NCI-H345 (cell line): Measurements from ENCODE around the gene PACS1.

Experiments
- DNase-seq: peaks from one replicate; lab custom pipeline; 2025; lab: John Stamatoyannopoulos, UW

The PACS1 gene

DNA sequence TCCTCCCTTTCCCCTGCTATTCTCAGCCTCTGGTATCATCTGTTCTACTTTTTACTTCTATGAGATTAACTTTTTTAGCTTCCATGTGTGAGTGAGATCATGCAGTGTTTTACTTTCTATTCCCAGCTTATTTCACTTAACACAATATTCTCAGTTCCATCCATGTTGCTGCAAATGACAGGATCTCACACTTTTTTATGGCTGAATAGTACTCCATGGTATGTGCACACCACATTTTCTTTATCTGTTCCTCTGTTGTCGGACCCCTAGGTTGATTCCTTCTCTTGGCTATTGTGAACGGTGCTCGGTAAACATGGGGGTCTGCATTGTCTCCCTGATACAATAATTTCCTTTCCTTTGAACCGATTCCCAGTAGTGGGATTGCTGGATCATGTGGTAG, 117.4 kb downstream of the PACS1 start:
- no peak for DNase-seq

DNA sequence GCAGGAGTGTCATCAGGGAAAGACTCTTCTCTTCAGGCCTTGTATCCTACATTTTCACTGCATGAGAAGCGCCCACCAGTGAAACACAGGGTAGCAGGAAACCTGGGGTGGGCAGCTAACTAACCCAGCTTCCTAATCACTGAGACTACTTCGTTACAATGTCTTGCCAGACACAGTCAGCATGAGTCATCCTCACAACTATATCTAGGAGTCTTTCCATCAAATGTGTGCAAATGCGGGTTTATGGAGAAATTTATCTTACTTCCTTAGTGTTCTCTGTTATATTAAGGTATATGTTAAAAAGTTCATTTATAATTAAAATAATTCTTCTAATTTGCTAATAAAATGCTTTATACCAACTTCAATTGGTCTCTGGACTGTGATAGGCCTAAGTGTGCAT, 118.5 kb downstream of the PACS1 start:
- DNase-seq = no peak

DNA sequence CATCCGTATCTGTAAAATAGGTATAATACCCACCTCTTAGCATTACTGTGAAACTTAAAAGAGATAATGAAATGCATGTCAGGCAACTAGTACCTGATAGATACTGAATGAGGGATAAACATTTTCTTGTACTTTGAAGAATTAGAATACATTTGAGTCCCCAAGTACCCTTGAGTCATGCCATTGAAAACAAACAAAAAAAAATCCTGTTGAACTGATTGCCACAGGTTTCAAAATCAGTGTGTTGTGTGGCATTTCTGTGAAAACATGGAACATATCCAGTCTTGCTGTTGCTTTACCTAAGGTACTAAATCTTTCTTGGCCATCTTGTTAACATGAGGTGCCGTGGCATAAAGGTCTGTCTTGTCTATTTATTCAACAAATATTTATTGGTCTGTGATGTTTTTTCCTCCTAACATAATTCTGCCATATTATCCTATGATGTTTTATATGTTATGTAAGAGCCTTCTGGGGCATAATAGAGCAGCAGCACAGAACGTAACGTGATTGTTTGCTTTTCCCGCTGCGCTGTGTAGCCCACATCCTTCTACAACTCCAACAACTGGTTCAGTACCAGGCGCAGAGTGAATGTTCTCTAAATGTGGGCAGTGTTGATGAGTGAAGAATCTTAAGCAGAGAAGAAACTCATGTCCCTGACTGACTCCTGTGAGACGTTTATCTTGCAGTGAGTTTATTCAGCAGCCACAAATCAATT, 119.1 kb downstream of the PACS1 start:
- no peak for DNase-seq

DNA sequence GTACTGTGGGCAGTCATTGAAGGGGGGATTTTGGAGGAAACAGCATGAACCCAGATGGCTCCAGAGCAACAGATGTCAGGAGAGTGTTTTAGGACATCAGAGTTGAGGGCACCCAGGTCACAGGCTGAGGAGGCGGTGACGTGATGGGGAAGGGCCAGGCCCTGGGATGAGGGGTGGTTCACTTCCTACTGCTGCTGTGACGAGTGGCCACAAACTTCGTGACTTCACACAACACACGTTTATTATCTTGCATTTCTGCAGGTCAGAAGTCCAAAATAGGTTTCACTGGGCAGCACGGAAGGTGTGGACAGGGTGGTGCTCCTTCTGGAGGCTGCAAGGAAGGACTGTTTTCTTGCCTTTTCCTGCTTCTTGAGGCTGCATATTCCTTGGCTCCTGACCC, 120.7 kb downstream of the PACS1 start:
- no peak for DNase-seq

DNA sequence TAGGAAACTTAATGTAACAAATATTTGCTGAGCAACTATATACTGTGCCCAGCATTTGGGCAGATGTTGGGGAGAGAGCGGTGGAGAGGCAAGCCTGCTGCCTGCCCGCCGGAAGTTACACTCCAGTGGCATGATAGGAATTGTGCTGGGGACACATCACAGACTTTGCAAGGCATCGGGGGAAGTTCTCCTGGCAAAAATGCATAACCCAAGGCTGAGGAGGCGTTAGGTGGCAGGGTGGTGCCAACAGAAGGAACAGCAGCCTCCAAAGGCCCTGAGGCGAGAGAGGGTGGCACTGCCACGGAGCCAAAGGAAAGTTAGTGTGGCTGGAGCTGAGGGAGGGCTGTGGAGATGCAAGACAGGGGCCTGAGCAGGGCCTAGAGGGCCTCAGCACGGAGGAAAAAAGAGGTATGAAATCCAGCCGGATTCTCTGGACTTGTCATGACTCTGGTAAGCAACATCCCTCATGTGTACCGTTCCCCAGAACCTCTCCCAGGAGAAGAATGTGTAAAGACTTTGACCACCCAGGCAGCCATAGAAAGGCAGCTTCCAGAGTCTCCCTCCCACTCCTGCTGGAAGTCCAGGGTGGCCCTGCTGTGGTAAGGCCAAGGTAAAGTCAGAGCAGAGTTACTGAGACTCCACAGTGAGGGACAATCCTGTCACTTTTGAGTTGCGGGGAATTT, 122.2 kb downstream of the PACS1 start:
- no peak for DNase-seq

DNA sequence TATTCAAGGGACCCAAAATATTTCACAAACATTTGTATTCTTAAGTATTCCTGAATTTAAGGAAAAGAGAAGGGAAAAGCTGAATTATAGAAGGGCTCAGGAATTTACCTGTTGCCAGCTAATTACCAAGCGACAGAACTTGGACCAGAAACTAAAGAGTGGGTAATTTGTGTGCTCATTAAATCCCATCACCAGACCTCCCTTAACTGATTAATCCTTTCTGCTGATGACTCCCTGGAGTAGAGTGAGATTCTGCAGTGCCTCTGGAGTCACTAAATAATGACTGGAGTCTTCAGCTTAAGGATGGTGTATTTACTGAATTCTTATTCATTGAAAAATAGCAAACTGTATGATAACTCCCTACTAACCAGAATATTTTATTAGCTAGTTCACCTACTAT, 124.3 kb downstream of the PACS1 start:
- no peak for DNase-seq

DNA sequence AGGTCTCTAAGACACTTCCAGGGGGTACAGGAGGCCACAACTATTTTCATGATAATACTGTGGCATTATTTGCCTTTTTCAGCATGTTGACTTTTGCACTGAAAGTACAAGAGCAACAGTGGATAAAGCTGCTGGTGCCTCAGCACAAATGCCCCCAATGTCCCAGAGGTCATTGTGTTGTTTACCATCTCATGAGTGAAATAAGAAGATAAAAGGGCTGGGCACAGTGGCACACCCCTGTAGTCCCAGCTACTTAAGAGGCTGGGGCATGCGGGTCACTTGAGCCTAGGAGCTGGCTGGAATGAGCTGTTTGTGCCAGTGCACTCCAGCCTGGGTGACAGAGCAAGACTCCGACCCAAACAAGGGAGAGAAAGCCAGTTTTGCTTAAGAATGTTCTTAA, 125.8 kb downstream of the PACS1 start:
- no peak for DNase-seq

DNA sequence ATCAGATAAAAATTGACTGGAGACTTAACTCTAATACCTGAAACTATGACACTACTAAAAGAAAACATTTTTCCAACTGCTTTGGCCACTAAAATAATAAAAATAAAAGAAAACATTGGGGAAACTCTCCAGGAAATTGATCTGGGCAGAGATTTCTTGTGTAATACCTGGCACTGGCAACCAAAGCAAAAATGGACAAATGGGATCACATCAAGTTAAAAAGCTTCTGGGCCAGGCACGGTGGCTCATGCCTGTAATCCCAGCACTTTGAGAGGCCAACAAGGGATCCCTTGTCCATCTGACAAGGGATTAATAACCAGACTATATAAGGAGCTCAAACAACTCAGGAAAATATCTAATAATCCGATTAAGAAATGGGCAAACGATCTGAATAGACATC, 133.8 kb downstream of the PACS1 start:
- DNase-seq = no peak

DNA sequence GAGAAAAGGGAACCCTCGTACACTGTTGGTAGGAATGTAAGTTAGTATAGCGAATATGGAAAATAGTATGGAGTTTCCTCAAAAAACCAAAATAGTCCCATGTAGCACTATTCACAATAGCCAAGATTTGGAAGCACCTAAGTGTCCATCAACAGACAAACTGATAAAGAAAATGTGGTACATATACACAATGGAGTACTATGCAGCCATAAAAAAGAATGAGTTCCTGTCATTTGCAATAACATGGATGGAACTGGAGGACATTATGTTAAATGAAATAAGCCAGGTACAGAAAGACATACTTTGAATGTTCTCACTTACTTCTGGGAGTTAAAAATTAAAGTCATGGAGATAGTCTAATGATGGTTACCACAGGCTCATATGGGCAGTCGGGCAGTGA, 134.3 kb downstream of the PACS1 start:
- DNase-seq = no peak

DNA sequence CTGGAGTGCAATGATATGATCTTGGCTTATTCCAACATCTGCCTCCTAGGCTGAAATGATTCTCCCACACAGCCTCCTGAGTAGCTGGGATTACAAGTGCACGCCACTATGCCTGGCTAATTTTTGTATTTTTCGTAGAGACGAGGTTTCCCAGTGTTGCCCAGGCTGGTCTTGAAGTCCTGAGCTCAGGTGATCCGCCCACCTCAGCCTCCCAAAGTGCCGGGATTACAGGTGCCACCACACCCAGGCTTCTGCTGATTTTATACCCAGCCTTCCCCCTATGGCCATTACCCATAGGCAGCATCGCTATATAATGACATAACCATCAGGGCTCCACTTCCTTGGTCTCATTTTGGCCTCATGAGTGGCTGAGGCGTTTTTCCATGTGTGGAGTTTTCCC, 137.7 kb downstream of the PACS1 start:
- DNase-seq = no peak

DNA sequence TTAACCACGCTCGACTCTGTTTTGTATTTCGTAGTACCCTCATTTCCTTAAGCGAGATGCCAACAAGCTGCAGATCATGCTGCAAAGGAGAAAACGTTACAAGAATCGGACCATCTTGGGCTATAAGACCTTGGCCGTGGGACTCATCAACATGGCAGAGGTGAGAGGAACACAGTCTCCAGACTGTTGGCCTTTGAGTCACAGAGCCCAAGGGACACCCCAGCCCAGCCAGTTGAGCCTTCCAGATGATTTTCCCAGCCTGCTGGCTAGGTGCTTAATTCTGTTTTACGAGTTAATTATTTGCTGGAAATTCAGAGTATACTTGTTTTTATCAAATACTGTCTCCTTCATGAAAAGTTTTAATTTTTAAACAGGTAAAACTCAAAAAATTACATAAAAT, 141.0 kb downstream of the PACS1 start:
- no peak for DNase-seq

DNA sequence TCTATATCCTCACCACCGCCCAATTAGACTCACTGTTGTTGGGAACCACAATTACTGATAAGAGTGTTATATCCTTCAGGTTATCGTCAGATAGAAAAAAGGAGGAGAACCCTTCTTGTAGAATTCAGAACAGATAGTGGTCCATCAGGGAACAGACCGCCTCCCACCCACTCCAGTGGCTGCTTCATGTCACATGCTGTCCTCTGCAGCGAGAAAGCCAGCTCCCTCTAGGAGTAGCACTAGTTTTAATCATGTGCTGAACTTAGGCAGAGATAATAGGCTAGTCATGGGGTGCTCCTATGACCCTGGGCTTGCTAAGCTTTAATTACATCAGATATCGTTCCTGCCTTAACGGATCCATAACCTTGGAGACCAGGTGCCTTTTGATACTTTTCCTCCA, 146.8 kb downstream of the PACS1 start:
- no peak for DNase-seq

DNA sequence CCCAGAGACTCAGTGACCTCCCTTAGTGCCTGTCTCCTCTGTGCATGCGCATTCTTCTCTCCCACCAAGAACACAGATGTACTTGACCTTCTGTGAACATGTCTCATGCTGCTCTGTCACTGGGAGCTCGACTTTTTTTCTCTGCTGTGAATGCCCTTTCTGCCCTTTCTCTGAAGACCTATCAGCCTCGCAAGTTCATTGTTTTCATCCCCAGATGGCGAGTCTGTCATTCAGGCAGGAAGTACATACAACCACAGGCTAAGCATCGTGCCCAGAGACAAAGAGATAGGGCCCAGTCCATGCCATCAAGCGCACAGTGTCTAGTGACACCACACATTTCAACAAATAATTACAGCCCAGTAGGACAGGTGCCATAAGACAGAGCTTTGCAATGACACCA, 148.0 kb downstream of the PACS1 start:
- no peak for DNase-seq

DNA sequence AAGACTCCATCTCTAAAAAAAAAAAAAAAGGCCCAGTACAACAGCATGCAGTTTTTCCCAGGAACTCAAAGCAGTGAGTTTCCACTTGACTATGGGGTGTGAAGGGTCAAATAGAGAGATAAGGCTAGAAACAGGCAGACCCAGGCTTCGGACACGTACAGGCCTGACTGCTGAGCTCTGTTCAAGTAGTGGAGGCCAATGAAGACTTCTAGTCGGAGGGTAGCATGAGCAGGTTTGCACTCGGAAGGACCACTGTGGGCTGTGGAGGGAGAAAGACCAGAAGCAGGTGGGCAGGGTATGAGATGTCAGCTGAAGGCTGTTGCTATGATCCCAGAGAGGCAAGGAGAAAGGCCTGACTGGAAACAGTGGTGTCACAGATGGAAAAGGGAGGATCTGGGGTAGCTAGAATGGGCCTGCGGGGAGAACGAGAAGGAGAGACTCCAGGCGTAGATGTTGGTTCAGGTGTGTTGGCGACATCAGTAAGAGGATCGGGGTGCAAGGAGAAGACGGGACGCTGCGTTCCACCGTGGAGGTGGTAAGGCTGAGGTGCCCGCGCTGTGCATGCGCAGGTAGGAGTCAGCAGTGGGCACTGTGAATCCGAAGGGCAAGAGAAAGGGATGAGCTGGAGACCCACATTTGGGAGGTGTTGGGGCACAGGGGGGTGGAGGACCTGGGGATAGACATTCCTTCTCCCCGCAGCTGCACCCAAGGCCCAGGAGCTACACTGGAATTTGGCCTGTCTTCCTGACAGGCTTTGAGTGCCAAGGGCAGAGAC, 149.0 kb downstream of the PACS1 start:
- no peak for DNase-seq

DNA sequence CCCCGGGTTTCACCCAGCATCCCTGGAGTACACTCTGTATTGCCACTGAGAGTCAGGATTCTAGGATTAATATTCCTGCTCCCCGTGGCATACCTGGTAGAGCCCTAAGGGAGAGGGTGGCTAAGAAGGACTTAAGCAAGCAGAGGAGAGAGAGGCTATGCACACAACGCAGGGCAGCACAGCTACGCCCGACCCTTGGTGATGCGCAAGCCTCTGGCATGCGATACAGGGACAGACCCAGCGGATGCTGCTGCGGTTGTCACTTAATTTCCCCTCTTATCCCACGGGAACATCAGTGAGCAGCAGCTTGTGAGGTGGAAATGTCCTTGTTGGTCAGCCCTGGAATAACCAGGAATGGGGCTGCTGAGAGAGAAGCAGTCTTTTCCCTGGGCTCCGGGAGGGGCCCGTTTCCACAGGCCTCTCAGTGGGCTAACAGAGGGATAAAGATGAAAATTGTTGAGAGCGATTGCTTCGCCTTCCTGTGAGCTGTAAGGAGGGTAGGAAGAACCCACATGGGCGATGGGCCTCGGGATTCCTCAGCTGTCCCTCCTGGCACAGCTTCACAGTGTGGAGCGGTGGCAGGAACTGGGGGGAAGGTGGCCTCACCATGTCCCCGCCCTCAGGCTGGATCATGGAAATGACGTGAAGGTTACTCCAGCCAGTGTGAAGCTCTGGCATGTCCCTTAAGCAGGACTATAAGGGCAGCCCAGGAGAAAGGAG, 149.9 kb downstream of the PACS1 start:
- DNase-seq = no peak

DNA sequence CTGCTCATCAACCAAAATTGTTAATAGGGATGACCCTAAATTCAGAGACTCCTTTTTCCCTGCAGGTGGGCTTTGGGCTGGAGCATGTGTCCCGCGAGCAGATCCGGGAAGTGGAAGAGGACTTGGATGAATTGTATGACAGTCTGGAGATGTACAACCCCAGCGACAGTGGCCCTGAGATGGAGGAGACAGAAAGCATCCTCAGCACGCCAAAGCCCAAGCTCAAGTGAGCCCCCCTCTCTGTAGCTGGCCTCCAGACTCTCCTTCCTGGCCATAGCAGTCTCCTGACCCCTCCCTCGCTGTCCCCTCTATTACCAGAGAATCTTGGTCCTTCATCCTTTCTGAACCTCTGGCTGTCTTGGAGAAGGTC, 150.5 kb downstream of the PACS1 start:
- no peak for DNase-seq

DNA sequence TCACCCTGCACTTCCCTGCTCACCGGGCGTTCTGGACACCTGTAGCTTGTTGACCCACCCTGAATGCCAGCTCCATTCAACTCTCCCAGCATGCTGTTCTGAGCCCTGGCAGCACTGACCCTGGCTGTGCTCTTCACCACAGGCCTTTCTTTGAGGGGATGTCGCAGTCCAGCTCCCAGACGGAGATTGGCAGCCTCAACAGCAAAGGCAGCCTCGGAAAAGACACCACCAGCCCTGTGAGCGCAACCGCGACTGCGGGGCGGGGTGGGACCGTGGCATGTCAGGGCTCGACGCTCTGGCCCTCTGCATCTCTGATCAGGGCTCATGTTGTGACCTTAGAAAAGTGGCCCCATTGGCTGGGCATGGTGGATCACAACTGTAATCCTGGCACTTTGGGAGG, 150.9 kb downstream of the PACS1 start:
- no peak for DNase-seq

DNA sequence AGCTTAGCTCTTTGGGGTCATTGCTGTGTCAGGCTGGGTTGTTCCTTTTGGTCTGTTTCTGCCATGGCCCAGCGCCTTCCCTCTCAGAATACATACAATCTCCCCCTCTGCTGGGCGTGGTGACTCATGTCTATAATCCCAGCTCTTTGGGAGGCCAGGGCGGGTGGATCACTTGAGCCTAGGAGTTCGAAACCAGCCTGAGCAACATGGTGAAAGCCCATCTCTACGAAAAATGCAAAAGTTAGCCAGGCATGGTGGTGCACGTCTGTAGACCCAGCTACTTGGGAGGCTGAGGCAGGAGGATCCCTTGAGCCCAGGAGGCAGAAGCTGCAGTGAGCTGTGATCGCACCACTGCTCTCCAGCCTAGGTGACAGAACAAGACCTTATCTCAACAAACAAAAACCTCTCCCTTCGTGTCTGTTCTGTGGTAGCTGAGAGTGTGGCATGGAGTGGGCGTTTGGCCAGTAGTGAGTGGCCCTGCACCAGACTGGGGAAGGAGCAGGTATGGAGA, 151.7 kb downstream of the PACS1 start:
- no peak for DNase-seq

DNA sequence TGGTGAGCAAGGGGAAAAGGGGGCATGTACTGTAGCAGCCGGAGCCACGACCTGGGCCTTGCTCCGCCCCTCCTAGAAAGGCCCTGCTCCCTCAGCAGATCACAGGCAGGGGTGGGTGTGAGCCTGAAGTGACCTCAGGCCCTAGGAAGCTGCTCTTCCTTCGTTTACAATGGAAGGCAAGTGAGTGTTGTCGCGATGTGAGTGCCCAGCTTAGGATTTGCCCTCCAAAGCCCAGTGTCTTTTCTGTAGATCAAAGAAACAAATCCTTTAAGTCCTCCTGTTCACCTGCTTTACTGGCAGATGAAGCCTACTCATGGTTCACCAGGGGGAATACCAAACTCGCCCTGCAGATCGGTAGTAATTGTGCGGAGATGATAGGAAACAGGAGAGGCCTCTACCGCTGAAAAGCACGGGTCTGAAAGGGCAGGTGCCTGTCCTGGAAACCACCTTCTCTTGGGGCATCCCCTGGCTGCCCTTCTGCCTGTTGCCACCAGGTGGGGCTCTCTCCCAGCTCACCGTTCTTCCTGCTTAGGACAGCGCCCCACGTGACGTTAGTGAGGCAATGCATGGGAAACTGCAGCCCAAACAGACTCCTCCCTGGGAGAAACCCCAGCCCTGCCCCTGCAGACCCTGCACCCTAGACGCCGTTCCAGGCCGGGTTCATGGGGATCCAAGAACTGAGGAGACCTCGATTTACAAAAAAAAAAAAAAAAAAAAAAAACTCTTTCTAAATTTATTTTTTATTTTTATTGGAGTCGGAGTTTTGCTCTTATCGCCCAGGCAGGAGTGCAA, 152.5 kb downstream of the PACS1 start:
- DNase-seq = peak; percentile 93

DNA sequence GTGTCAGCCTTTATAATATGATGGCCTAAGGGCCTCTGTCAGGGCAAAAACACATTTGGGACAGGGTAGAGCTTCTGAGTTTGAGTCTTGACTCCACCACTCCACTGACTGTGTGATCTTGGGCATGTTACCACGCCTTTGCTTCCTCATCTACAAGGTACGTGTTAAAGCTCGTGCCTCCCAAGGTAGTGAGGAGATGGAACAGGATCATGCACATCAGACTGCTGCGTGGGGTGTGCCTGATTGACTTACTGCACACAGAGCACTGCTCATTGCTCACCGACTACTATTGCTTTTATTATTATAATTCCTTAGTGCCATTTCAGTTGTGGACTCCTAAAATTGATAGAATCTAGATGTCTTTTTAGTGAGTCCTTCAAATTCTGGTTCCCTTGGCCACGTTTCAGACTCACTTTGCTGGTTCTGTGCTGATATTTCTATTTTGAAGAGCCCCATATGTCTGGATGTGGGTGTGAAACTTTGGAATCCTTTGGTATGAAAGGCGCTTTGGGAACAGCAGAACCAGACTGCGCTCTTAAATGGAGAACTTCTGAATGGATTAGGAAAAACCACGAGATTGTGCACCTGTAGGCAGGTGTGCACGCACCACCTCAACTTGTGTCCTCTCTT, 154.3 kb downstream of the PACS1 start:
- no peak for DNase-seq

DNA sequence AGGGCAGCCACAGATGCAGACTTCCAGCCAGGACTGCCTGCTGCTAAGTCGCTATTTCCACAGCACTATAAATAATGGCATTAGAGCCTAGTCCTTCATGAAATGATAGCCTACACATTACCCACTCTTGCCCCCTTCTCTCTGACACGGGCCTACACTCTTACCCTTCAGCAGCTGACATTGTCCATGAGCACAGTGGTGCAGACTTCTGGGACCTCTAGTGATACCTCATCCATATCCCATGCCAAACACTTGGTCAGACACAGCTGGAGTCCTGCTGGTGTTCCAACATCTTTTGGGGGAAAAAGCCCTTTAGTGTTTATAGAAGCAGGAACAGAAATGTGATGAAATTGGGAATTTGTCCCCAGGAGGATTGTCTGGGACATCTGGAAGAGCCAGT, 155.0 kb downstream of the PACS1 start:
- DNase-seq = no peak
